ENCODE data around the gene CDK19.
"Not testable (repeated sequence)": the region's sequence is repeated elsewhere in the genome, so short reads cannot be mapped to it uniquely, and the experiment has no call there.

Gene CDK19

GRCh38 chr6:110609101-110609500 lies 206.2 kb downstream of the CDK19 start:
- no peak for TF ChIP-seq EZH2 (IDR thresholded peaks at IDR 0.05)
- TF ChIP-seq FOXP2 (optimal IDR thresholded peaks at IDR 0.05; ENCODE audit: control extremely low read depth, extremely low read length, insufficient read depth): no peak
- TF ChIP-seq POLR2AphosphoS5 (IDR thresholded peaks at IDR 0.05; ENCODE audit: borderline replicate concordance, low read depth, low read length): no peak
- no peak overlapping the region for H3K27ac ChIP-seq
- peaks cover 7% of the 10 kb centered on the region for H3K36me3 ChIP-seq (ENCODE audit: insufficient read depth, low read length)
- no peaks in the 10 kb centered on the region for H3K9me3 ChIP-seq (ENCODE audit: low read depth, low read length)
- no peak overlapping the region for H3K4me3 ChIP-seq
- H3K9ac ChIP-seq (ENCODE audit: insufficient read length): no peak overlapping the region
- no peak for DNase-seq (ENCODE audit: low read depth, low spot score)

GRCh38 chr6:110608151-110608550 lies 207.1 kb downstream of the CDK19 start:
- TF ChIP-seq FOXP2 (optimal IDR thresholded peaks at IDR 0.05; ENCODE audit: control extremely low read depth, extremely low read length, insufficient read depth) (no peak), EZH2 (IDR thresholded peaks at IDR 0.05) (no peak), POLR2AphosphoS5 (IDR thresholded peaks at IDR 0.05; ENCODE audit: borderline replicate concordance, low read depth, low read length) (no peak)
- H3K9ac ChIP-seq (ENCODE audit: insufficient read length): no peak overlapping the region
- H3K9me3 ChIP-seq (ENCODE audit: low read depth, low read length): no peaks in the 10 kb centered on the region
- H3K36me3 ChIP-seq (ENCODE audit: insufficient read depth, low read length): peaks cover 3% of the 10 kb centered on the region; the same call in 1 of the 2 replicates
- H3K27ac ChIP-seq: no peak overlapping the region
- H3K4me3 ChIP-seq: no peak overlapping the region
- no peak for DNase-seq (ENCODE audit: low read depth, low spot score)

- H3K36me3 ChIP-seq (ENCODE audit: insufficient read depth, low read length): no peaks in the 10 kb centered on the region
- H3K27ac ChIP-seq: no peak overlapping the region
- DNase-seq (ENCODE audit: low read depth, low spot score): no peak
- no peak overlapping the region for H3K9ac ChIP-seq (ENCODE audit: insufficient read length)
- H3K4me3 ChIP-seq: no peak overlapping the region
- H3K9me3 ChIP-seq (ENCODE audit: low read depth, low read length): no peaks in the 10 kb centered on the region
- TF ChIP-seq FOXP2 (optimal IDR thresholded peaks at IDR 0.05; ENCODE audit: control extremely low read depth, extremely low read length, insufficient read depth) (no peak), POLR2AphosphoS5 (IDR thresholded peaks at IDR 0.05; ENCODE audit: borderline replicate concordance, low read depth, low read length) (no peak), EZH2 (IDR thresholded peaks at IDR 0.05) (no peak)
These were observed 209.1 kb downstream of the CDK19 start for GRCh38 chr6:110606151-110606550.

GRCh38 chr6:110600640-110601039 lies 214.6 kb downstream of the CDK19 start:
- not testable (repeated sequence) for DNase-seq (ENCODE audit: low read depth, low spot score); H3K36me3 ChIP-seq (ENCODE audit: insufficient read depth, low read length); H3K9me3 ChIP-seq (ENCODE audit: low read depth, low read length); H3K4me3 ChIP-seq; H3K27ac ChIP-seq; H3K9ac ChIP-seq (ENCODE audit: insufficient read length)

- H3K4me3 ChIP-seq: no peak overlapping the region
- no peak for TF ChIP-seq POLR2AphosphoS5 (IDR thresholded peaks at IDR 0.05; ENCODE audit: borderline replicate concordance, low read depth, low read length)
- TF ChIP-seq FOXP2 (optimal IDR thresholded peaks at IDR 0.05; ENCODE audit: control extremely low read depth, extremely low read length, insufficient read depth): no peak
- no peak for TF ChIP-seq EZH2 (IDR thresholded peaks at IDR 0.05)
- no peaks in the 10 kb centered on the region for H3K36me3 ChIP-seq (ENCODE audit: insufficient read depth, low read length)
- H3K9me3 ChIP-seq (ENCODE audit: low read depth, low read length): no peaks in the 10 kb centered on the region
- no peak overlapping the region for H3K9ac ChIP-seq (ENCODE audit: insufficient read length)
- no peak overlapping the region for H3K27ac ChIP-seq
- no peak for DNase-seq (ENCODE audit: low read depth, low spot score)
These were observed 217.5 kb downstream of the CDK19 start for GRCh38 chr6:110597761-110598160.

- TF ChIP-seq FOXP2 (optimal IDR thresholded peaks at IDR 0.05; ENCODE audit: control extremely low read depth, extremely low read length, insufficient read depth): no peak
- TF ChIP-seq POLR2AphosphoS5 (IDR thresholded peaks at IDR 0.05; ENCODE audit: borderline replicate concordance, low read depth, low read length): no peak
- no peak for TF ChIP-seq EZH2 (IDR thresholded peaks at IDR 0.05)
- DNase-seq (ENCODE audit: low read depth, low spot score): no peak
- no peaks in the 10 kb centered on the region for H3K9me3 ChIP-seq (ENCODE audit: low read depth, low read length)
- no peak overlapping the region for H3K4me3 ChIP-seq
- H3K9ac ChIP-seq (ENCODE audit: insufficient read length): no peak overlapping the region
- H3K27ac ChIP-seq: no peak overlapping the region
- no peaks in the 10 kb centered on the region for H3K36me3 ChIP-seq (ENCODE audit: insufficient read depth, low read length)
These were observed 218.9 kb downstream of the CDK19 start for GRCh38 chr6:110596354-110596753.

GRCh38 chr6:110595112-110595511 lies 220.2 kb downstream of the CDK19 start:
- H3K4me3 ChIP-seq: no peak overlapping the region
- no peaks in the 10 kb centered on the region for H3K9me3 ChIP-seq (ENCODE audit: low read depth, low read length)
- H3K9ac ChIP-seq (ENCODE audit: insufficient read length): no peak overlapping the region
- DNase-seq (ENCODE audit: low read depth, low spot score): no peak
- H3K27ac ChIP-seq: no peak overlapping the region
- no peak for TF ChIP-seq POLR2AphosphoS5 (IDR thresholded peaks at IDR 0.05; ENCODE audit: borderline replicate concordance, low read depth, low read length)
- no peak for TF ChIP-seq FOXP2 (optimal IDR thresholded peaks at IDR 0.05; ENCODE audit: control extremely low read depth, extremely low read length, insufficient read depth)
- no peak for TF ChIP-seq EZH2 (IDR thresholded peaks at IDR 0.05)
- no peaks in the 10 kb centered on the region for H3K36me3 ChIP-seq (ENCODE audit: insufficient read depth, low read length)

GRCh38 chr6:110593637-110594036 lies 221.6 kb downstream of the CDK19 start:
- no peak for TF ChIP-seq POLR2AphosphoS5 (IDR thresholded peaks at IDR 0.05; ENCODE audit: borderline replicate concordance, low read depth, low read length)
- TF ChIP-seq EZH2 (IDR thresholded peaks at IDR 0.05): no peak
- no peak for TF ChIP-seq FOXP2 (optimal IDR thresholded peaks at IDR 0.05; ENCODE audit: control extremely low read depth, extremely low read length, insufficient read depth)
- DNase-seq (ENCODE audit: low read depth, low spot score): no peak
- no peak overlapping the region for H3K4me3 ChIP-seq
- no peak overlapping the region for H3K27ac ChIP-seq
- H3K9me3 ChIP-seq (ENCODE audit: low read depth, low read length): no peaks in the 10 kb centered on the region
- no peaks in the 10 kb centered on the region for H3K36me3 ChIP-seq (ENCODE audit: insufficient read depth, low read length)
- H3K9ac ChIP-seq (ENCODE audit: insufficient read length): no peak overlapping the region

- Histone ChIP-seq H3K27ac (no peak overlapping the region), H3K36me3 (ENCODE audit: insufficient read depth, low read length) (no peaks in the 10 kb centered on the region), H3K4me3 (no peak overlapping the region), H3K9ac (ENCODE audit: insufficient read length) (no peak overlapping the region), H3K9me3 (ENCODE audit: low read depth, low read length) (no peaks in the 10 kb centered on the region)
- no peak for DNase-seq (ENCODE audit: low read depth, low spot score)
- TF ChIP-seq EZH2 (IDR thresholded peaks at IDR 0.05) (no peak), FOXP2 (optimal IDR thresholded peaks at IDR 0.05; ENCODE audit: control extremely low read depth, extremely low read length, insufficient read depth) (no peak), POLR2AphosphoS5 (IDR thresholded peaks at IDR 0.05; ENCODE audit: borderline replicate concordance, low read depth, low read length) (no peak)
These were observed 222.5 kb downstream of the CDK19 start for GRCh38 chr6:110592765-110593164.

All from SK-N-MC (cell line).